ENCODE results near the gene FAM171A1.
"Not testable (repeated sequence)": the region's sequence is repeated elsewhere in the genome, so short reads cannot be mapped to it uniquely, and the experiment has no call there.

FAM171A1 gene

DNA sequence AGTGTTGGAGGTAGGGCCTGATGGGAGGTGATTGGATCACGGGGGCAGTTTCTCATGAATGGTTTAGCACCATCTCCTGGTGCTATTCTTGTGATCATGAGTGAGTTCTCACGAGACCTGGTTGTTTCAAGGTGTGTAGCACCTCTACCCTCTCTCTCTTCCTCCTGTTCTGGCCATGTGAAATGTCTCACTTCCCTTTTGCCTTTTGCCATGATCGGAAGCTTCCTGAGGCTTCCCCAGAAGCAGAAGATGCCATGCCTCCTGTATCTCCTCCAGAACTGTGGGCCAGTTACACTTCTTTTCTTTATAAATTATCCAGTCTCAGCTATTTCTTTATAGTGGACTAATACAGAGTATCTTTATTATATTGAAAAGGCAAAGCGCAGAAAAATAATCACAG, 90.1 kb downstream of the FAM171A1 start:
- DNase-seq (ENCODE audit: low spot score), result no peak

DNA sequence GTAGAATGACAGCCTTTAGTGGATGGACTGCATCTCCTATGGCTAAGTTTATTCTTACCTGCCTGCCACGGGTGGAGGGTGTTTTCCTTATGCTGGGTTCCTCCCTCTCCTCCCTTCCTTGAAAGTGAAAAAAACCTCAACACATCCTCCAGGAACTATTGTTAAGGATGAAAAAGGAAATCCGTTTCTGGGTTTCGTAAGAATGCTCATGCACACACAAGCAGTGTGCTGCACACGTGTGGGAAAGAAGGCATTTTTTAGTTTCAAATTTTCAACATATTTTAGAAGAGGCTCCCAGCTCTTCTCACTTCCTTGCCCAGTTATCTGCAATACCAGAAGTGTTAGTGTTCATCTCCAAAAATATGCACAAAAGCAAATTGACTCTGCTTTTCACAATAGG, 90.6 kb downstream of the FAM171A1 start:
- DNase-seq (ENCODE audit: low spot score), result no peak

DNA sequence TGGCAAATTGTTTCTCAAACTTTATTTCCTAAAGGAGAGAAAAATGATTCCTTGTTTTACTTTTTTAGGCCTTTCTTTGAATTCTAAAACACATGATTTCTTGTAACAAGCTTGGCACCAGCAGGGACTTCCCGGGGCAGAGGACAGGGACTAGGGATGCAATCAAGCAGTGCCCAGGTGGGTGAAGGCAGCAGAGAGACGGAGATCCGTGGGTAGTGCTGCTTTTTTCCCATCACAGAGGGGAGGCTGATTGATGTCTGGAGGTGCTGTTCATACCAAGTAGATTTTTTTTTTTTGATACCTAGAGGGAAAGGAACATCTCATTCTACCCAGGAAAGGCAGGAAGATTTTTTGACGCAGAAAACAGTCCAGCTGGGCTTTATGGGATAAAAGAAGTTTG, 91.9 kb downstream of the FAM171A1 start:
- no peak for DNase-seq (ENCODE audit: low spot score)

DNA sequence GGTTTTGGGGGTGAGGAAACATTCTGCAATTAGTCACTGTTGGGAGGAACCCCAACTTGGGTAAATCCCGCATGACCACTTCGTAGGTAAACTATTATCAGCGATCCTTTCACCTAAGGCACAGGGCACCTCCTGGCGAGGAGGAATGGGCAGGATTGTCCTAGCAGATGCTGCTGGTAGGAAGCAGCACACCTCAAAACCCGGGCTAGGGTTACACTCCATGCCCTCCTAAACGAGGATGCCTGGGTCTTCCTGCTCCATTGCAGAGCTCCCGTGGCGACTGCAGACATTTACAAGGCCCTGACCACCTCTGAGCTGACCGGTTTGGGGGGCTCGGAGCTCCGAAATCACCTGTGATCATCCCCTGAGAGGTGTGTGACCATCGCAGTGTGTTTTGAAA, 92.3 kb downstream of the FAM171A1 start:
- no peak for DNase-seq (ENCODE audit: low spot score)

DNA sequence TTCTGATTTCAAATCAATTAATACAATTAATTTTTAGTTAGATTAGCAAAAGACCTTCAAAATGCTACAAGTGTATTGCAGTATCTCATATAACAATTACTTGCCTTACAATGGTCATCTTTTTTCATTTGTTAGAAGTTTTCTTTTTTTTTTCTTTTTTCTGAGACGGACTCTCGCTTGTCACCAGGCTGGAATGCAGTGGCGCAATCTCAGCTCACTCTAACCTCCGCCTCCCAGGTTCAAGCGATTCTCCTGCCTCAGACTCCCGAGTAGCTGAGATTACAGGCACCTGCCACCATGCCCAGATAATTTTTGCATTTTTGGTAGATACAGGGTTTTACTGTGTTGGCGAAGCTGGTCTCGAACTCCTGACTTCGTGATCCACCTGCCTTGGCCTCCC, 95.0 kb downstream of the FAM171A1 start:
- not testable (repeated sequence) for DNase-seq (ENCODE audit: low spot score)

DNA sequence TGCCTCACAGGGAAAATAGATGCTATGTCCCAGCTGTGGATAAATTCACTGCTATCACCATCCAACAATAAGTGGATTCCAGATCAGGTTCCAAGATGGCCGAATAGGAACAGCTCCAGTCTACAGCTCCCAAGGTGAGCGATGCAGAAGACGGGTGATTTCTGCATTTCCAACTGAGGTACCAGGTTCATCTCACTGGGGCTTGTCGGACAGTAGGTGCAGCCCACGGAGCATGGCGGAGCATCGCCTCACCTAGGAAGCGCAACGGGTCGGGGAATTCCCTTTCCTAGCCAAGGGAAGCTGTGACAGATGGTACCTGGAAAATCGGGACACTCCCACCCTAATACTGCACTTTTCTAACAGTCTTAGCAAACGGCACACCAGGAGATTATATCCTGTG, 101.3 kb downstream of the FAM171A1 start:
- not testable (repeated sequence) for DNase-seq (ENCODE audit: low spot score)

DNA sequence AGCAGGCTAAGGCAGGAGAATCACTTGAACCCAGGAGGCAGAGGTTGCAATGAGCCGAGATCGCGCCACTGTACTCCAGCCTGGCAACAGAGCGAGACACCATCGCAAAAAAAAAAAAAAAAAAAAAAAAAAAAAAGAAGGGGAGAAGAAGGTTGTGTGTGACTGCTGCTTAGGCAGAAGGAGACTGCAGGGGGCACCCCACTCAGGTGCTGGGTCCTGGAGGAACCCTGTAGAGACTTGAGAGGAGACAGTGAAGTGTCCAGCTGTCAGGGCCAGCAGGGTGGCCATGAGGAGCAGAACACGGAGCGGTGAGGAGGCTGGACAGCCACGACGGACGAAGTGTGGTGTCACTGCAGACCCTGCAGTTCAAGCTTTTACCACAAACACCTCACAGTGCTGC, 103.6 kb downstream of the FAM171A1 start:
- DNase-seq (ENCODE audit: low spot score), result no peak

DNA sequence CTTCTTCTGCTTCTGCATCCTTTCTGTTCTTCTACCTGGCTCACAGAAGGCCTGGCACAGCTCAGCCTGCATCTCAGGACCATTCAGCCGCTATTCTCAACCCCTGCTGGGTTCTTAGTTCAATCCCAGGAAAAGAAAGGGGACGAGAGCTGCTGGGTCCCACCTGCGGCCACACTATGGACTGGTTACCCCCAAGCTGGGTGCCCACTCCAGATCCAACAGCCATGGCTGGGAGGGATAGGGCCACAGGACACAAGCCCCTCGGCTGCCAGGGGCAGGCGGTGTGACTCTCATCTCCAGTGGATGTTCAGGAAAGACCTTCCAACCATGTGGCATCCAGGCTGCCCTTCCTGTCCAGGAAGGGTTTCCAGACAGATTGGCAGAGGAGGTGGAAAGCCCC, 105.0 kb downstream of the FAM171A1 start:
- DNase-seq (ENCODE audit: low spot score), result no peak

DNA sequence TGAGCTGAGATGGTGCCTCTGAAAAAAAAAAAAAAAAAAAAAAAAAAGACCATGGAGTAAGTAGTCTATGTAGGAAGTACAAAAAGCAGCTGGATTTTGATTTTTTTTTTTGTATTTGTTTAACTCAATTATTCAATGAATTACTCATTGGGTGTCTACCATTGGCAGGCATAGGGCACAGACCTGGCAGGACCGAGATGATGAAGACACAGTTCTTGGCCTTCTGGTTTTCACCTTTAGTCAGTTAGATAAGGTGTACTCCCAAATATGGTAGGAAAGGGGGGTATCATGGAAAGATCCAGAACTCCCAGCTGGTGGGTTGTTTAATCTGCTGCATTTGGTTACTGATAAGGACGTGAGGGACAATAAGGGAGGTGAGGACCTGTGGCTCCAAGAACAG, 105.5 kb downstream of the FAM171A1 start:
- no peak for DNase-seq (ENCODE audit: low spot score)

DNA sequence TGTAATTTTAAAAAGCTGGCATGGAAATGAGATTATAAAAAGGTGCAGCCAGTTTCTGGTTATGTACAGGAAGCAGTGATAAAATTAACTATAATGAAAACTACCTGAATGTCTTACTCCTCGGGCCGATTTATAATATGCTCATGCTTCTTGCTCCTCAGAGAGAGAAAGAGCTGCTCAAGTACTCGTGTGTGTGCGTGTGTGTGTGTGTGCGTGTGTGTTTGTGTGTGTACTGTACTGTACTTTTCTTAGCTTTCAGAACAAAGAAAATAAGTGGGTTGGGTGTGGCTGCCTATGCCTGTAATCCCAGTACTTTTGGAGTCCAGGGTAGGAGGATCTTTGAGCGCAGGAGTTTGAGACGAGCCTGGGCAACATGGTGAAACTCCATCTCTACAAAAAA, 106.0 kb downstream of the FAM171A1 start:
- DNase-seq (ENCODE audit: low spot score), result no peak

DNA sequence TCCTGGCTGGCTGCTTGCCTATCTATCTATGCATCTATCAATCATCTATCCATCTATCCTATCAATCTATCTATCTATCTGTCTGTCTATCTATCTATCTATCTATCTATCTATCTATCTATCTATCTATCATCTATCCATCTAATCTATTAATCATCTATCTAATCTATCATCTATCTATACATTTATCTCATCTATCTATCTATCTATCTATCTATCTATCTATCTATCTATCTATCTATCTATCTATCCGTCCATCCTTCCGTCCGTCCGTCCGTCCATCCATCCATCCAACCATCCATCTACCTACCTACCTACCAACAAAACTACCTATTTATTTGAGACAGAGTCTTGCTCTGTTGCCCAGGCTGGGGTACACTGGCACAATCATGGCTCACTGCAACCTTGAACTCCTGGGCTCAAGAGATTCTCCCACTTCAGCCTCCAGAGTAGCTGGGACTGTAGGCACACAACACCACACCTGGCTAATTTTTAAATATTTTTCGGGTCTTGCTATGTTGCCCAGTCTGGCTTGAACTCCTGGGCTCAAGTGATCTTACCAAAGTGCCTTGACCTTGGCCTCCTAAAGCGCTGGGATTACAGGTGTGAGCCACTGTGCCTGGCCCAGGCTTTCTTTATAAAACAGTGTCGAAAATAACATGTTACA, 107.3 kb downstream of the FAM171A1 start:
- no peak for DNase-seq (ENCODE audit: low spot score)

DNA sequence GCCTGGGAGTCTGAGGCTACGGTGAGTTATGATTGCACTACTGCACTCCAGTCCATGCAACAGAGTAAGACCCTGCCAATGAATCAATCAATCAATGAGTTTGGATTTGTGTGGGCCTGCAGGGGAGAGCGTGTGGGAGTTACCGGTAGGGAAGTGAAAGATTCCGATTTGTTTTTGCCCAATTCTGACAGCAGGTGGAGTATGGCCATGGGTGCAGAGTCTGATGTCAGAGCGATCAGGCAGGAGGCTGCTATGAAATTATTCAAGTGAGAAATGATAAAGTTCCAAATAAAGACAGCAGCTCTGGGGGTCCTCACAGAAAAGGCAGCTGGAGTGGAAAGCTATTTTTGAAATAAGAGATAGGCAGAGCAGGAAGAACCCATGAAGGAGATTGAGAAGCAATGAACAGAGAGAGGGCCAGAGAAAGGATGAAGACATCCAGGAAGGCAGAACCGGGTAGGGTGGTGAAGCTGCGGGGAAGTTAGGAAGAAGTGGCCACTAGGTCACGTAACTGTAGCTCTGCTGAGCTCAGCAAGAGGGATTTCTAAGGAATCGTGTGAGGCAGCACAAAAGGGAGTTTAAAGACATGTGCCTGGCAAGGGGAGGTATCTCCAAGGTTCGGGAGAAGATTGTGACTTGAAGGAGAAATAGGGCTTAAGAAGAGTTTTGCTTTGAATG, 108.9 kb downstream of the FAM171A1 start:
- no peak for DNase-seq (ENCODE audit: low spot score)

DNA sequence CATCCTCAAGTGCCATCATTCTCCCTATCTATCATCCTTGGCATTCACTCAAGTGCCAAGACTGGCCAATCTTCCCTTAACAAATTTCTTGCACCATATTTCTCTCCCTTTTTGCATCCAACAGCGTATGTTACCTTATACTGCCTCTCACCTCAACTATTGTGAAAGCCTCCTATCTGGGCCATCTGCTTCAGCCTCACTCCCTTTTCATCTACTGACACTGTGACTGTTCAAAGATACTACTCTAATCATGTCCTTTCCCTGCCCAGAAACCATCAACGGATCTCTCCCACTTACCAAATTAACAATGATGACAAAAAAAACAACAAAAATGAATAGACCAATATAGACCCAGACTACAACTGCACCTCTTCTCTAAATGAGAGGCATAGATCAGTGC, 112.0 kb downstream of the FAM171A1 start:
- no peak for DNase-seq (ENCODE audit: low spot score)

DNA sequence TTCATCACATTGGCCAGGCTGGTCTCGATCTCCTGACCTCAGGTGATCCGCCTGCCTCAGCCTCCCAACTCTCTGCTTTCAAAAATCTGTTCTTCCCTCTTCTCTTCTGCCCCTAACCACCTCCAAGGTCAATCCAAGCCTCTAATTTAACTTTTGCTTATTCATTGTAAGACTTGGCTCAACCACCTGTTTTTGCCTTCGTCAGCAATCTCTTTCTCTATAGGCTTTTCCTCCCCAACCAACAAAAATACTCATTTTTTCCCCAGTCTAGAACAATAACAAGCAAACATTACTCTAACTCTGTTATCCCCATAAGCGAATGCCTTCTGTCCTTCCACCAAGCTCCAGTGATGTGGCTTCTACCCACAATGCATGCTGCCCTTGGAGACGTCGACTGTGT, 112.8 kb downstream of the FAM171A1 start:
- DNase-seq (ENCODE audit: low spot score), result no peak

DNA sequence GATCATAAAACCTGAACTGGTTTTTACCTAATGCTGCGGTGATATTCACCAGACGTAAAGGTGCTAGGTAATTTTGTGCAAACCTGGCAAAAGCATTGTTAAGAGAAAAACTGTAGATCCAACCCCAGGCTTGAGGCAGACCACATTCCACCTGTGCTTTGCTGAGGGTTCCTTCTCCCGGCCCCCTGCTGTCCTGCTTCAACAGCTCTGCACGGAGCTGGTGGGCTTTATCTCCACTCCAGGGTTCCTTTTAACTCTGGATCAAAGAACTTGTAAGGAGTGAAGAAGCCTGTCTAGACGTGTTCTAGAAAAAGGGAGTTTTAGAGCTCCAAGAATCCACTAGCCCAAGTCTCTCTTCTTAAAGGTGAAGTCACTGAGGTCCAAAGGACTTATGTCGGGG, 115.1 kb downstream of the FAM171A1 start:
- DNase-seq (ENCODE audit: low spot score), result no peak

DNA sequence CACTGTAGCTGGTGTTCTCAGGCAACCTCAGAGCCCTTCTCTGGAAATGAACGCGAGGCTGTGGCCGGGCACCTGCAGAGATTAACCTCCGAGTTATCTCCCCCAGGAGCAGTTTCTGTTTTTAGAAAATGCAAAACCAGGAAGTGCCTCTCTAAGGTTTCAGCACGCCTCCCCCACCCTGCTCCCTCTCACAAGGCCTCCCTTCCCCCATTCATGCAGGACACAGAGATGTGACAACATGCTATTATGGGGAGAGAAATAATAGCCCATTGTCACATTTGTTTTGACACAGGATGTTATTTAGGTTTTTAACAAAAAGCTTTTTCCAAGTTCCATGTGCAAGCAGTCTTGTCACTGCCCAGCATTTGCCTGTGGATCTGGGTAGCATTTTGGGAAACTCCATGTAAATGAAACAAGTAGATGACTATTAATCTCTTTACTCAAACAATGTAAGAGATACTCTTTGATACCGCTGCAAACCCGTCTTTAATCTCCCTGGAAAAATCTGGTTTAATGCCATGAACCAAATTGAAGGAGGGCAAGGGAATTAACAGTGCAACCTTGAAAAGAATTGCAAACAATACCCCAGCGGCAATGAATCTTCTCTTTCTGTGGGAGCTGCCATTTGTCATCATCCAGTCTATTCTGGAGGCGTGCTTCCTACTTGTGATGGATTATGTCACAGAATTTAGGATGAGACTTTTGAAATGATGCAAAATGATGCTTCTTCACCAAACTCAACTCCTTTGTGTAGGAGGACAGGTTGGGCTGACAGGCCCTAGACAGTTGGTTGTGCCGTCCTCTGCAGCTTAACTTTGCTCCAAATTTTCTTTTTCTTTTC, 116.1 kb downstream of the FAM171A1 start:
- DNase-seq (ENCODE audit: low spot score), result no peak

DNA sequence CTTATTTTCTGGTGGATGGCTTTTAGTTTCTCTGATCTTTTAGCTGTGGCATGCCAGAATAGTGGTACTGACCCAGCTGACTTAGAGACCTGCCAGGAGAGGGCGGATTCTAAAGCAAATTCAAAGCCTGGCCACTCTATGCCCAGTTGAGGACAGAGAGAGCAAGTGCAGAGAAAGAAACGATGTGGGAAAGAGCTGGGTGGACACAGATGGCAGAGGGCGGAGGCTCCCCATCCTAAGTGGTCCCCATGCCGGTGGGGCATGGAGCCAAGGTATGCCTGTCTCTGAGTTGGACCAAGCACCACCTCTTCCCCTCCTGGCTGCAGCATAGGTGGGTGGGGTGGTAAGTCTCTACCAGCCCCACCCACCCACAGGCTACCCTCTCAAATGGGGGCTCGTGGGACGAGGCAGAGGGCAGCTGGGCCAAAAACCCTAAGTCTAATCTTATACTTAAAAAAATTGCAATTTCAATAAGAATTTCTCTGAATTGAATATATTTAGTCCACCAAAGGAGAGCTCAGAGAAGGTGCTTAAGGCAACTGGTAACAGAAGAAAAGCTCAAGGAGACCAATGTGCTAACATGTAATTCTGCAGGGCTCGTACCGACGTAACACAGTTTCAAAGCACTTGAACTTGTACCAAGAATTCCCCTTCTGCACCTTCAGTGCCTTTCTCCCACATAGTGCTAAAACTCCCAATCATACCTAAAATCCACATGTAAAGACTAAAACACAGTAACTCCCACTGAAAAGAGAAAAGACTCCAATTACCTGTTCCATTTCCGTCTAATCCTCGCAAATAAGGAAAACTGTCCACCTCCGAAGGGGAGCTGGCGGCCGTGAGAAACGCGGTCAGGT, 116.9 kb downstream of the FAM171A1 start:
- DNase-seq (ENCODE audit: low spot score), result no peak

DNA sequence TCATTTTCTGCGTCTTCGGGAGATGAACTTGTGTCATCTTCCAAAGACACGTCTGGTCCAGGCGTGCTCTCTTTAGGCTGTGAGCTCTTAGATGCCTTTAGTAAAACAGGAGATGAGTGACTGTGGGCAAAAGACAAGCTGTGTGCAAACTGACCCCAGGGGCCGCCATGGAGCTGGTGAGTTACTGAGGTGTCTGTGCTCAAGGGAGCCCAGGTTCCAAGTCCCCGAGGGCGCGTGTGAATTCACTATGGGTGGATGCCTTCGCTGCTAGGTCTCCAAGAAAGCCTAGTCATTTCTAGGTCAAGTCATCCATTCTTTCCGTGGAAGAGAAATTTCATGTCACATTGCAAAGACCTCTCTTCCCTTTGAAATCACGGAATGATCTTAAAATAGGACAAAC, 118.7 kb downstream of the FAM171A1 start:
- no peak for DNase-seq (ENCODE audit: low spot score)

DNA sequence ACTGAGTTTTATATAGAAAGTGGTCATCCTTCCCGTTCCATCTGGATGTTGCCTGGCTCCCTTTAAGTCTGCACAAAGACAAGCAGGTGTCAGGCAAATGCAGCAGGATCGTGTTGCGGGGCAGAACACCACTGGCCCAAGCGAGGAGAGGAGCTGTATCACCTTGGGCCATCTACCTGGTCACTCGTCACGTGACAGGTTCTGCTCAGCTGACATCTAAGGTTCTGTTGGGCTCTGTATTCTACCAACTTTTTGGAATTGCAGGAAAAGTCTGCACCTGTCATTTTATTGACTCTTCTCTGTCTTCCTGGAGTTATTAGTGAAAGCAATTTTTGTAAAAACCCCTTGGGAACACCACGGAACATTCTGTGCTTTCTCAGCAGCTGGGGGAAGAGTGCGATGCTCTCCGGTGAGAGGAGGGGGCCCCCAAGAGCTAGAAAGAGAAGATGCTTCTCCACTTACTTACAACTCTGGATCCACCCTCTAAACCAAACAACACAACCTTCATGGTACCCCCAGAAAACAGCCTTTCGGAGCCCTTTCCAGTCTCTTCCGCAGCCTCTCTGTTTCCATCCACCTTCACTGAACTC, 119.2 kb downstream of the FAM171A1 start:
- no peak for DNase-seq (ENCODE audit: low spot score)

DNA sequence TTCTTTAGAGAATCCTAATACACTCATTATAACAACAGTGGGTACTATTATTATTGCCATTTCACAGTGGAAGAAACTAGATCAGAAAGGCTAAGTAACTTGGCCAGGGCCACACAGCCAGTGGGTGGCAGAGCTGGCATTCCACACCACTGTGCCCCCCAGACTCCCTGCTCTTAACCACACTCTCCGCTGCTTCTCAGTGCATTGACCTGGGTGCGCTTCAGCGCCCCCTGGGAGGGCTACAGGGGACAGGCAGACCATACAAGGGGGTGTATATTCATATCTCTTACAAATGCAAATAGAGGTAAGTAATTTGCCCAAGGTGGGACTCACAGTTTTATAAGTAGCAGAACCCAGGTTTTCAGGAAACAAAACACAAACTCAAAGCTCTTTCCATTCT, 125.6 kb downstream of the FAM171A1 start:
- no peak for DNase-seq (ENCODE audit: low spot score)

DNA sequence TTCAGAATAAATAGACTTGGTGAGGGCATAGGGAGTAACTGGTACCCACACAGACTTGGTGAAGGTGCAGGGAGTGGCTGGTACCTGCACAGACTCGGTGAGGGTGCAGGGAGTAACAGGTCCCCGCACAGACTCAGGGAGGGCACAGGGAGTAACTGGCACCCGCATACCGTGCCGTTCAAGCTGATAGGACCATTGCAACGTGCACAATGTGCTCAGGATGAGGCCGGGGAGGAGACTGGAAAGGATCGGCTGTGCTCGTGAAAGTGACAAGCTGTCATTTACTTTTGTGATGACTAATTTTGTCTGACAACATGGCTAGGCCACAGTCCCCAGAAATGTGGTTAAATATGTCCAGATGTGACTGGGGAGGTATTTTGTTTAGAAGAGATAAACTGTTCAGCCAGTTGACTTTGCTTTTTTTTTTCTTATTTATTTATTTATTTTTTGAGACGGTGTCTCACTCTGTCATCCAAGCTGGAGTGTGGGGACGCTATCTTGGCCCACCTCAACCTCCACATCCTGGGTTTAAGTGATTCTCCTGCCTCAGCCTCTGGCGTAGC, 126.4 kb downstream of the FAM171A1 start:
- no peak for DNase-seq (ENCODE audit: low spot score)
